ENCODE data around the gene ADSL. TPM values are rescaled to one million over a fixed set of nuclear protein-coding genes. Genes with fewer than 3 reads are reported as not detected.

The ADSL gene
- total RNA-seq, 1 experiment from 2014 or later = 126 TPM

GRCh38 chr22:40403651-40404050 lies 57.4 kb downstream of the ADSL start:
- H3K79me2 ChIP-seq (ENCODE audit: insufficient read depth, low read length) = no peaks in the 10 kb centered on the region
- DNase-seq (ENCODE audit: low read depth, low spot score) (no peak), ATAC-seq (no peak)
- no peaks in the 10 kb centered on the region for H3K27me3 ChIP-seq (ENCODE audit: insufficient read depth, low read length)
- ChIA-PET CTCF (no interaction called here), POLR2A (no interaction called here), RAD21 (ENCODE audit: low non-redundant PET in 1 of 2, low total read pairs in 2 of 2, uncharacterized antibody in 2 of 2, unreplicated experiment in 2 of 2) (no interaction called here)
- no peaks in the 10 kb centered on the region for H3K9me2 ChIP-seq (ENCODE audit: insufficient read depth)
- no peak overlapping the region for H2AFZ ChIP-seq (ENCODE audit: low read depth, low read length, poor library complexity, severe bottlenecking)
- H3K9ac ChIP-seq (ENCODE audit: low read length) = no peak overlapping the region
- H3K9me3 ChIP-seq (ENCODE audit: control insufficient read depth in 1 of 2, insufficient read depth in 1 of 2, low read depth in 1 of 2, low read length in 2 of 2) = no peaks in the 10 kb centered on the region
- H3K27ac ChIP-seq (ENCODE audit: low read depth, low read length) = no peak overlapping the region
- H3K36me3 ChIP-seq (ENCODE audit: control insufficient read depth in 1 of 2, insufficient read depth in 2 of 2, low read length in 2 of 2) = peaks cover 7 to 13% of the 10 kb centered on the region in 2 experiments
- BruUV-seq (replicated peaks) = no TSS peak
- intact Hi-C loops (cut with micrococcal nuclease) = no loop called here
- no peak for TF ChIP-seq POLR2AphosphoS5 (IDR thresholded peaks at IDR 0.05; ENCODE audit: low read depth, low read length)
- TF ChIP-seq EZH2 (IDR thresholded peaks at IDR 0.05) = no peak
- no peak for TF ChIP-seq YY1 (IDR thresholded peaks at IDR 0.05; ENCODE audit: extremely low read depth, insufficient replicate concordance, low read depth, low read length)
- no peak for TF ChIP-seq POLR2A (IDR thresholded peaks at IDR 0.05; ENCODE audit: borderline replicate concordance, extremely low read depth, insufficient read depth, insufficient read length)
- TF ChIP-seq CBX3 (IDR thresholded peaks at IDR 0.05; ENCODE audit: low read depth) = no peak
- TF ChIP-seq EZH2phosphoT487 (IDR thresholded peaks at IDR 0.05; ENCODE audit: borderline replicate concordance) = no peak
- no peak for TF ChIP-seq JUND (IDR thresholded peaks at IDR 0.05)
- no peaks in the 10 kb centered on the region for H4K20me1 ChIP-seq (ENCODE audit: insufficient read depth)
- no peak overlapping the region for H3K4me3 ChIP-seq (replicated peaks in 1 of 2; ENCODE audit: low read depth in 1 of 2, low read length in 2 of 2)
- H3K4me2 ChIP-seq (ENCODE audit: low read length) = no peak overlapping the region
- H3K4me1 ChIP-seq (ENCODE audit: control insufficient read depth in 1 of 2, insufficient read depth in 2 of 2, low read length in 2 of 2) = no peaks in the 10 kb centered on the region

- H3K4me2 ChIP-seq (ENCODE audit: low read length) = no peak overlapping the region
- ChIA-PET POLR2A (no interaction called here), CTCF (no interaction called here), RAD21 (ENCODE audit: low non-redundant PET in 1 of 2, low total read pairs in 2 of 2, uncharacterized antibody in 2 of 2, unreplicated experiment in 2 of 2) (no interaction called here)
- BruUV-seq (replicated peaks) = no TSS peak
- no peaks in the 10 kb centered on the region for H3K27me3 ChIP-seq (ENCODE audit: insufficient read depth, low read length)
- no peak overlapping the region for H3K27ac ChIP-seq (ENCODE audit: low read depth, low read length)
- H3K36me3 ChIP-seq (ENCODE audit: control insufficient read depth in 1 of 2, insufficient read depth in 2 of 2, low read length in 2 of 2) = peaks cover 7 to 13% of the 10 kb centered on the region in 2 experiments
- no peak for ATAC-seq
- H2AFZ ChIP-seq (ENCODE audit: low read depth, low read length, poor library complexity, severe bottlenecking) = no peak overlapping the region
- H3K4me1 ChIP-seq (ENCODE audit: control insufficient read depth in 1 of 2, insufficient read depth in 2 of 2, low read length in 2 of 2) = no peaks in the 10 kb centered on the region
- intact Hi-C loops (cut with micrococcal nuclease) = no loop called here
- H3K4me3 ChIP-seq (replicated peaks in 1 of 2; ENCODE audit: low read depth in 1 of 2, low read length in 2 of 2) = no peak overlapping the region
- no peak overlapping the region for H3K9ac ChIP-seq (ENCODE audit: low read length)
- TF ChIP-seq ZFX (IDR thresholded peaks at IDR 0.05) (no peak), ATF3 (IDR thresholded peaks at IDR 0.05) (no peak), ZBTB33 (IDR thresholded peaks at IDR 0.05; ENCODE audit: extremely low read depth, insufficient replicate concordance, low read length) (no peak), ZNF274 (IDR thresholded peaks at IDR 0.05; ENCODE audit: low read depth, low read length) (no peak), SRF (IDR thresholded peaks at IDR 0.05; ENCODE audit: low read depth) (no peak), FOSL1 (IDR thresholded peaks at IDR 0.05; ENCODE audit: low read depth) (no peak), TCF7L2 (IDR thresholded peaks at IDR 0.05; ENCODE audit: borderline replicate concordance, extremely low read depth, insufficient read depth, insufficient read length) (no peak), POLR2AphosphoS5 (IDR thresholded peaks at IDR 0.05; ENCODE audit: low read depth, low read length) (no peak), CBX3 (IDR thresholded peaks at IDR 0.05; ENCODE audit: low read depth) (no peak), POLR2A (IDR thresholded peaks at IDR 0.05; ENCODE audit: borderline replicate concordance, extremely low read depth, insufficient read depth, insufficient read length) (no peak), EZH2phosphoT487 (IDR thresholded peaks at IDR 0.05; ENCODE audit: borderline replicate concordance) (no peak), MAX (IDR thresholded peaks at IDR 0.05) (no peak), RAD21 (IDR thresholded peaks at IDR 0.05; ENCODE audit: low read depth) (no peak), YY1 (IDR thresholded peaks at IDR 0.05; ENCODE audit: extremely low read depth, insufficient replicate concordance, low read depth, low read length) (no peak), SP1 (IDR thresholded peaks at IDR 0.05; ENCODE audit: low read depth) (no peak), SIN3A (IDR thresholded peaks at IDR 0.05; ENCODE audit: low read depth) (no peak)
- H4K20me1 ChIP-seq (ENCODE audit: insufficient read depth) = no peaks in the 10 kb centered on the region
- H3K9me3 ChIP-seq (ENCODE audit: control insufficient read depth in 1 of 2, insufficient read depth in 1 of 2, low read depth in 1 of 2, low read length in 2 of 2) = no peaks in the 10 kb centered on the region
- no peaks in the 10 kb centered on the region for H3K79me2 ChIP-seq (ENCODE audit: insufficient read depth, low read length)
- no peak for DNase-seq (ENCODE audit: low read depth, low spot score)
- H3K9me2 ChIP-seq (ENCODE audit: insufficient read depth) = no peaks in the 10 kb centered on the region
Measured at GRCh38 chr22:40404251-40405177, 58.2 kb downstream of the ADSL start.

Measured in HCT116 (cell line).